Right lobe of liver (tissue), 6 donors: ENCODE results near the gene C3orf85. TPM values are rescaled to one million over a fixed set of nuclear protein-coding genes. Genes with fewer than 3 reads are reported as not detected.

ENCODE experiments used
- ATAC-seq, 4 donors: fragments of 200-7000 bp; cut with Tn5 transposase; one replicate each; pipeline ENCODE4 v1.9.1; 2020; ENCODE audit warnings: mild to moderate bottlenecking in 4 of 4, moderate library complexity in 4 of 4
- DNase-seq, 3 donors: peaks; one replicate each; pipeline ENCODE4 v3.0.0-alpha.2; 2020
- H3K27ac ChIP-seq, 3 donors: fragments of 200-600 bp; one replicate each; pipeline ENCODE4 v1.8.0; 2022
- H3K27me3 ChIP-seq, 2 donors: fragments of 200-600 bp; one replicate each; pipeline ENCODE4 v1.8.0; 2022
- H3K36me3 ChIP-seq, 4 donors: fragments of 200-600 bp; sonication (generic) in 1 of 4; one replicate each; pipeline versions ENCODE4 v1.5.1 to v1.8.0; 2017 to 2022; ENCODE audit warnings: control low read depth in 1 of 4
- H3K4me1 ChIP-seq, 4 donors: fragments of 200-600 bp; sonication (generic) in 1 of 4; one replicate each; pipeline versions ENCODE4 v1.5.1 to v1.8.0; 2017 to 2022; ENCODE audit warnings: control low read depth in 1 of 4
- H3K4me3 ChIP-seq, 3 donors: fragments of 200-600 bp; one replicate each; pipeline ENCODE4 v1.8.0; 2022
- H3K9me3 ChIP-seq, 4 donors: fragments of 200-600 bp; sonication (generic) in 1 of 4; one replicate each; pipeline versions ENCODE4 v1.5.1 to v1.8.0; 2017 to 2022; ENCODE audit warnings: control low read depth in 1 of 4
- CTCF ChIP-seq, 4 donors: fragments of 200-600 bp in 3 of 4; fragments of 450-650 bp in 1 of 4; IDR thresholded peaks; one replicate each; pipeline versions ENCODE4 v1.5.1 to v1.8.0; 2016 to 2022; ENCODE audit warnings: antibody characterized with exemption in 4 of 4, mild to moderate bottlenecking in 2 of 4
- POLR2A ChIP-seq: fragments of 450-650 bp; IDR thresholded peaks from one replicate; pipeline ENCODE4 v1.6.1; 2017; ENCODE audit warnings: antibody characterized with exemption, mild to moderate bottlenecking
- WGBS: methylation state at CpG from one replicate; pipeline ENCODE4 v1.1.6; 2018; ENCODE audit warnings: low coverage, low lambda C conversion rate; ENCODE audit not compliant: insufficient coverage; ENCODE audit errors: missing lambda C conversion rate; 5-methylcytosine and 5-hydroxymethylcytosine counted together
- intact Hi-C, 2 donors: fragments of 100-400 bp; cut with DNase I; formaldehyde crosslinking; loops; one replicate each; pipeline versions ENCODE4 v1.11.2 to v1.14.1; 2022
- total RNA-seq, 6 experiments: library from RNA; depleted of rRNA in 2 of 6; stranded (reverse); fragments of >200 nt in 2 of 6; fragmentation: NEBNext Ultra II Directional in 3 of 6; extraction: Animal tissue kit (Norgen Biotek cat#: 25700) in 3 of 6; gene quantifications; one replicate each; pipeline versions ENCODE4 v1.1.0 to v1.2.4, GENCODE V29; 2016 to 2023
- donor health status: DM: no; HTN: yes; CAD: no.
- donor health status: DM: no; HTN: no; CAD: no.
- donor health status: DM: no; HTN: no; CAD: no.
- donor health status: DM: no; HTN: yes; CAD: no.
- donor health status: DM: no; HTN: yes; CAD: no.

Gene C3orf85
- total RNA-seq, 6 experiments from 2014 or later: 3.3 to 12.6 (median 9.5) TPM

DNA sequence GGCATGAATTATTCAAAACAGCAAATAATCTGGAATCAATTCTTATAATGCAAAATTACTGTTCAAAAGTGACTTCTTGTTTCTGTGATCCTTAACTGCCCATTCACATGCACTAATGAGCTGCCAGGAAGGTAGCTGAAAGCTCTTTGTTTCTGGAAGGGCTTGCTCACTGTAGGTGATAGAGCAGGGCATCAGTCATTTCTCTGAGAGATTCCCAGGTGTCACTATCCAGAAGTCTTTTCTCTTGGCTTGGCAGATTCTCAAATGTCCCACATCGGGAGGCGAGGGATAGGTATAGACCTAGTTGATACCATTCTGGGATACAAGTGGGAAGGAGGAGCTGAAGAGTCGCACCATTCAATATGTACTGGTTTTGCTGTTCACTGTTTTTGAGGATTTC lies 35.0 kb downstream of the C3orf85 start:
- TF ChIP-seq CTCF (IDR thresholded peaks at IDR 0.05) (no peak), POLR2A (no peak)
- H3K9me3 ChIP-seq: no peaks in the 10 kb centered on the region
- no peaks in the 10 kb centered on the region for H3K36me3 ChIP-seq
- H3K4me3 ChIP-seq: no peak overlapping the region
- DNase-seq (no peak), ATAC-seq (no peak)
- 89% methylated on average over 1 of the region's 3 CpGs for WGBS
- H3K27me3 ChIP-seq: no peaks in the 10 kb centered on the region
- H3K4me1 ChIP-seq: no peaks in the 10 kb centered on the region
- no peak overlapping the region for H3K27ac ChIP-seq
- intact Hi-C loops: no loop called here

DNA sequence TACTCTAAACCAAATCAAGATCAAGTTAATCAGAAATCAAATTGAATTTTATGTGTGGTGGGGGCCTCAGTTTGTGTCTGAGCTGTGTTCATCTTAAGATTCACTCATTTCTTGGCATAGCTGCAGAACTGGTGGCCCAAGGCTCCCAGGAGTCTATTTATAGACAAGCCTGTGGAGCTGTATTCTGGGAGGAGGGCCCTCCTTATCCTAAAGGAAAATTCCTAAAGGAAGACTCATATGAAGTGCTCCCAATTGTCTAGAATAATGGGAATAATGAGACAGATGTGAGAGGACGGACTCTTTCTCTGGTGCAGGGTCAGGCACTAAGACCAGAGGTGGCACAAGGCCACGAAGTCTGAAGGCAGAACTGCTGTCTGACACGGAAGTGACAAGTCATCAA lies 38.9 kb downstream of the C3orf85 start:
- WGBS: 57% methylated on average over 3 of the region's 3 CpGs
- Histone ChIP-seq H3K27me3 (no peaks in the 10 kb centered on the region), H3K27ac (no peak overlapping the region), H3K9me3 (no peaks in the 10 kb centered on the region), H3K36me3 (no peaks in the 10 kb centered on the region), H3K4me3 (no peak overlapping the region), H3K4me1 (no peaks in the 10 kb centered on the region)
- intact Hi-C loops: no loop called here
- no peak for TF ChIP-seq CTCF (IDR thresholded peaks at IDR 0.05)
- no peak for TF ChIP-seq POLR2A
- ATAC-seq (no peak), DNase-seq (no peak)

- H3K27me3 ChIP-seq: no peaks in the 10 kb centered on the region
- H3K36me3 ChIP-seq: no peaks in the 10 kb centered on the region
- H3K4me3 ChIP-seq: no peak overlapping the region
- intact Hi-C loops: no loop called here
- ATAC-seq (no peak), DNase-seq (no peak)
- H3K9me3 ChIP-seq: no peaks in the 10 kb centered on the region
- TF ChIP-seq CTCF (IDR thresholded peaks at IDR 0.05) (no peak), POLR2A (no peak)
- no peaks in the 10 kb centered on the region for H3K4me1 ChIP-seq
- 72% methylated on average over 3 of the region's 4 CpGs for WGBS
- no peak overlapping the region for H3K27ac ChIP-seq
Measured at GRCh38 chr3:109176726-109177125, 40.2 kb downstream of the C3orf85 start.

- TF ChIP-seq POLR2A (no peak), CTCF (IDR thresholded peaks at IDR 0.05) (no peak)
- intact Hi-C loops: no loop called here
- DNase-seq (no peak), ATAC-seq (no peak)
- Histone ChIP-seq H3K27me3 (no peaks in the 10 kb centered on the region), H3K36me3 (no peaks in the 10 kb centered on the region), H3K9me3 (no peaks in the 10 kb centered on the region), H3K27ac (no peak overlapping the region), H3K4me1 (no peaks in the 10 kb centered on the region), H3K4me3 (no peak overlapping the region)
- 76% methylated on average over 2 of the region's 5 CpGs for whole genome bisulfite sequencing
Measured at GRCh38 chr3:109177908-109178307, 41.4 kb downstream of the C3orf85 start.

- Histone ChIP-seq H3K9me3 (no peaks in the 10 kb centered on the region), H3K36me3 (no peaks in the 10 kb centered on the region), H3K4me1 (no peaks in the 10 kb centered on the region), H3K4me3 (no peak overlapping the region), H3K27ac (no peak overlapping the region), H3K27me3 (no peaks in the 10 kb centered on the region)
- no peak for TF ChIP-seq POLR2A
- no peak for TF ChIP-seq CTCF (IDR thresholded peaks at IDR 0.05)
- ATAC-seq (no peak), DNase-seq (no peak)
- intact Hi-C loops: no loop called here
- WGBS: 67% methylated on average over 1 of the region's 1 CpG
Measured at GRCh38 chr3:109178708-109179107, 42.2 kb downstream of the C3orf85 start.
